ENCODE measurements around the gene CADM1.

DNA sequence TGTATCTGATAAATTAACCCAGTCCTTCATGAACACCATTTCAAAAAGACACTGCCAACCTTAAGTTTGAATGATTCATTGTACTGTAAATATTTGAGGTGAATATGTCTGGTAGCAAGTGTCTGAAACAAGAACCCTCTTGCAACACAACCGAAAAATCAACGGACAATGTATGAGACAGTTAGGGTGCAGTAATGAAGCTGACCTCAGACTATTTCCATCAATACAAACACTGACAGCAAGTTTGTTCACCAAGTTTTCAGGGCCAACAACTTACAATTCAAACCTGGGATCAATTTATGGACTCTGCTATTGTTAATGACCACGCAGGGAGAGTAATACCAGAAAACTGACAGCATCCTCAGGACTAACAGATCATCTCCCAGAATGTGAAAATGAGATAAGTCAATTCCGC, 126.3 kb downstream of the CADM1 start:
- TF ChIP-seq, protein P1, sequence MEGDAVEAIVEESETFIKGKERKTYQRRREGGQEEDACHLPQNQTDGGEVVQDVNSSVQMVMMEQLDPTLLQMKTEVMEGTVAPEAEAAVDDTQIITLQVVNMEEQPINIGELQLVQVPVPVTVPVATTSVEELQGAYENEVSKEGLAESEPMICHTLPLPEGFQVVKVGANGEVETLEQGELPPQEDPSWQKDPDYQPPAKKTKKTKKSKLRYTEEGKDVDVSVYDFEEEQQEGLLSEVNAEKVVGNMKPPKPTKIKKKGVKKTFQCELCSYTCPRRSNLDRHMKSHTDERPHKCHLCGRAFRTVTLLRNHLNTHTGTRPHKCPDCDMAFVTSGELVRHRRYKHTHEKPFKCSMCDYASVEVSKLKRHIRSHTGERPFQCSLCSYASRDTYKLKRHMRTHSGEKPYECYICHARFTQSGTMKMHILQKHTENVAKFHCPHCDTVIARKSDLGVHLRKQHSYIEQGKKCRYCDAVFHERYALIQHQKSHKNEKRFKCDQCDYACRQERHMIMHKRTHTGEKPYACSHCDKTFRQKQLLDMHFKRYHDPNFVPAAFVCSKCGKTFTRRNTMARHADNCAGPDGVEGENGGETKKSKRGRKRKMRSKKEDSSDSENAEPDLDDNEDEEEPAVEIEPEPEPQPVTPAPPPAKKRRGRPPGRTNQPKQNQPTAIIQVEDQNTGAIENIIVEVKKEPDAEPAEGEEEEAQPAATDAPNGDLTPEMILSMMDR (IDR thresholded peaks at IDR 0.05), result no peak
- no peak for TF ChIP-seq EP300 (IDR thresholded peaks at IDR 0.05)
- no peak for TF ChIP-seq POLR2AphosphoS5 (IDR thresholded peaks at IDR 0.05)
